GM12875 (cell line): ENCODE measurements around the gene SPHK1.

Experiments
- H3K4me3 ChIP-seq: one replicate; pipeline ENCODE4 v1.5.1; 2011; ENCODE audit warnings: low read depth, low read length, control low read depth
- TF ChIP-seq, protein P1 (sequence below): IDR thresholded peaks from 2 replicates; pipeline ENCODE4 v1.5.1; 2011; ENCODE audit warnings: low read depth, mild to moderate bottlenecking, control low read depth, inconsistent platforms, low read length, moderate library complexity, borderline replicate concordance; ENCODE audit not compliant: insufficient read depth

The SPHK1 gene

GRCh38 chr17:76382351-76382802 lies 2.0 kb upstream of the SPHK1 start:
- TF ChIP-seq, protein P1, sequence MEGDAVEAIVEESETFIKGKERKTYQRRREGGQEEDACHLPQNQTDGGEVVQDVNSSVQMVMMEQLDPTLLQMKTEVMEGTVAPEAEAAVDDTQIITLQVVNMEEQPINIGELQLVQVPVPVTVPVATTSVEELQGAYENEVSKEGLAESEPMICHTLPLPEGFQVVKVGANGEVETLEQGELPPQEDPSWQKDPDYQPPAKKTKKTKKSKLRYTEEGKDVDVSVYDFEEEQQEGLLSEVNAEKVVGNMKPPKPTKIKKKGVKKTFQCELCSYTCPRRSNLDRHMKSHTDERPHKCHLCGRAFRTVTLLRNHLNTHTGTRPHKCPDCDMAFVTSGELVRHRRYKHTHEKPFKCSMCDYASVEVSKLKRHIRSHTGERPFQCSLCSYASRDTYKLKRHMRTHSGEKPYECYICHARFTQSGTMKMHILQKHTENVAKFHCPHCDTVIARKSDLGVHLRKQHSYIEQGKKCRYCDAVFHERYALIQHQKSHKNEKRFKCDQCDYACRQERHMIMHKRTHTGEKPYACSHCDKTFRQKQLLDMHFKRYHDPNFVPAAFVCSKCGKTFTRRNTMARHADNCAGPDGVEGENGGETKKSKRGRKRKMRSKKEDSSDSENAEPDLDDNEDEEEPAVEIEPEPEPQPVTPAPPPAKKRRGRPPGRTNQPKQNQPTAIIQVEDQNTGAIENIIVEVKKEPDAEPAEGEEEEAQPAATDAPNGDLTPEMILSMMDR = no peak
- no peak overlapping the region for H3K4me3 ChIP-seq

DNA sequence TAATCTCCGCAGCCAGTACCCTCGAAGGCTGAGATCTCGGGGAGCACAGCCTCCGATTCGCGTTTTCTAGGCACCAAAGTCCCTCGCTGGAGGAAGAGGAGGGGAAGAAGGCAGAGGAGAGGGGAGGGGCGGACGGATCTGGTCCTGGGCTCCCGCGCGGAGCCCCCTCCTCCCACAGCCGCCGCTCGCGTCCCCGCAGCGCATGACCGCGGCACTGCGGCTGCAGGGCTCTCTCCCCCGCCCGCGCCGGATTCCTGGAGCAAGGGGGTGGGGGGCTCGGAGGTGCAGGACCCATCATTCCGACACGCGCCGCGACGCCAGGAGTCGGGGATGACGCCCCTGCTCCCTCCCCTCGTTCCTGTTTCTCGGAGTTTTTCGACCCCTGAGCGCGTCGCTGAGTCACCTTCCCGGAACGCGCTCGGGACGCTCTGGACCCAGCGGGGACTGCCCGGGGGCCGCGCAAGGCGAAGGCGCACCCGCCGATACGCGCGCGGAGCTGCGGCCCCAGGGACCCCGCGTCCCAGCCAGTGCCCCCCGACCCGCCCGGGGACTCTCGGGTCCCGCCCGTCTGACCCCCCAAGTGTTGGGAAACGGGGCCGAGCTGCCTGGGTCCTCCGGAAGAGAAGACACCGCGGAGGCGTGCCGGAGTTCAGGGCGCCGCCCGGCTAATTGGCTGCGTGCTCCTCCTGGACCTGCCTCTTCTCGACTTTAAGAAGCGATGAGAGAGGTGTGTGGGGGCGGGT lies 1.4 kb upstream of the SPHK1 start:
- TF ChIP-seq, protein P1 = no peak
- peak overlapping the region; percentile 56 for H3K4me3 ChIP-seq

DNA sequence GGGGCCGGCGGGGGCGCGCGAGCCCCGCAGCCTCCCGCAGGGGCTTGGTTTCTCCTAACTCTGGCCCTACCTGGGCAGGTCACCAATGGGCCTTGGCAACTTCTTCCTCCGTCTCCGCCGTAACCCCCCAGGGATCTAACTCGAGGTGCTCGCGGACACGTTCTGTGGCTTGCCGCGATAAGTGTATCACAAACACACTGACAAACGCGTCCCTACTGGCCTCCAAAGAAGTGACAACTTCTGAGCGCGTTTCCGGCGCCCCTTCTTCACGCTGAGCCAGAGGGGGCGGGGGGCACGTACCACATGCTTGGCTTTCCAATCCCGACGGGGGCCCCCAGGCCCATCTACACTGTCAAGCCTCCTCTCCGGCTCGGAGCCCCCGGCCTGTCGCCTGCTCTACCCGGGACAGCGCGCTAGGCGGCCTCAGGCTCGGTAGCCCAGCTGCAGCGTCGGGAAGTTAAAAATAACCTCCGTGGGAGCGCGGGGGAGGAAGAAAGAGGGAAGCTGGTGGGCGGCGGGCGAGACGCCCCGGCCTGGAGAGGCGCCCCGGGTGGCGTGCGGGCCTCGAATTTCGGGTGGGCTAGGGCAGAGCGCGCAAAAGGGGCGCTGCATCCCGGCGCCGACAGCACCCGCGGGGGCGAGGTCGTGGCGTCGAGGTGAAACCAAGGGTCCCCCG lies 725 bp upstream of the SPHK1 start:
- H3K4me3 ChIP-seq = peak overlapping the region; percentile 56
- TF ChIP-seq, protein P1 = 0 out of 2 replicates have a peak, but pooled peaks have one; percentile 1

DNA sequence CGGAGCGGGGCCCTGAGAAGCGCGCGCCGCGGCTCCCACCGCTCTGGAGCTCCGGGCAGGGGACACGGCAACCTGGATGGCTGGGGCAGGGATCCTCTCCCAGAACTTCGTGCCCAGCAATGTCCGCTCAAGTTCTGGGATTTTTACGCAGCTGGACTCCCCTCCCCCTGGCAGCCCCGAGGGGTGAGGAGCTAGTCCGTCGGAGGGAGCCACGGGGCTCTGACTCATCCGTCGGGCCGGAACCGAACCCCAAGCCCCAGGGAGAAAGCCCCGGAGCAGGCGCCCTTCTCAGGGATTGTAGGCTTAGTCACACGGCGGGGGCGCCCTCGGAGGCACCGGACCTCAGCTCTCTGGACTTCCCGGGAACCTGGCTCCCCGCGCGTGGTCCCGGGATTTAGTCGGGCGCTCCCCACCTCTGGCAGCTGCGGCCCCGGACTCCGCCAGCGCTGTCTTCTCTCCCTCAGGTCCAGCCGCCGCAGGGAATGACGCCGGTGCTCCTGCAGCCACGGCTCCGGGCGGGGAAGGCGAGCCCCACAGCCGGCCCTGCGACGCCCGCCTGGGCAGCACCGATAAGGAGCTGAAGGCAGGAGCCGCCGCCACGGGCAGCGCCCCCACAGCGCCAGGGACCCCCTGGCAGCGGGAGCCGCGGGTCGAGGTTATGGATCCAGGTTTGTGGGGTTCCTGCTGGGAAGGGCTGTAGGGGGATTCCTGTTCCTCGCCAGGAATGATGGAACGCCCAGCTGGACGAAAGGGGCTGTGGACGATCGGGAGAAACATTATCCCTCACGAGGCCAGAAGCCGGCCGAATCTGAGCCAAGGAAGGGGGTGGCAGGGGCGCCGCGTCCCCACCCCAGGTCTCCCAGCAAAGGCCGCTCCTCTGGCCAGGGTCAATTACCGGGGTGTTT lies 830 bp downstream of the SPHK1 start:
- TF ChIP-seq, protein P1 = no peak

DNA sequence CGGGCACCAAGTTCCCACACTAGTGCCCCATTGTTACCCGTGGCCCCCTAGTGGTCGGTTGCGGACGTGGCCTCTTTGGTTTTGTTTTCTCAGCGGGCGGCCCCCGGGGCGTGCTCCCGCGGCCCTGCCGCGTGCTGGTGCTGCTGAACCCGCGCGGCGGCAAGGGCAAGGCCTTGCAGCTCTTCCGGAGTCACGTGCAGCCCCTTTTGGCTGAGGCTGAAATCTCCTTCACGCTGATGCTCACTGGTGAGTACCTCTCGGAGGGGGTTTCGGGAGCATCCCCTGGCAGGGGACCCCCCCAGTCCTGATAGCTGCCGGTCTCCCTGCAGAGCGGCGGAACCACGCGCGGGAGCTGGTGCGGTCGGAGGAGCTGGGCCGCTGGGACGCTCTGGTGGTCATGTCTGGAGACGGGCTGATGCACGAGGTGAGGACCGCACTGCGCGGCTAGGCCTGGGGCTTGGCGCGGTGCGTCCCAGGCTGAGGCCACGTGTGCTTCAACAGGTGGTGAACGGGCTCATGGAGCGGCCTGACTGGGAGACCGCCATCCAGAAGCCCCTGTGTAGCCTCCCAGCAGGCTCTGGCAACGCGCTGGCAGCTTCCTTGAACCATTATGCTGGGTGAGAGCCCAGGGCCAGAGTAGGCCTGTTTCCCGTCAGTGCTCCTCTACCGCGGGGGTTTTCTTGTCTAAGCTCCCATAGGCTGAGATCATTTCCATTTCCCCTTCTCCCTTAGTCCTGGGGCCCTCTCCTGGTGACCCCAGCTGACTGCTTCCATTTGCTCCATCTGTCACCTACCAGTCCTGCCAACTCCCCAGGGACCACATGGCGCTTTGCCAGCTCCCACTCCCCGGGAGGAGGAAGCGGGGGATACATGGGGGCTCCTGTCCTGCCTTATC lies 1.7 kb downstream of the SPHK1 start:
- TF ChIP-seq, protein P1 = peak; percentile 91
- no peak overlapping the region for H3K4me3 ChIP-seq

More for the DNA sequence above, 830 bp downstream of the SPHK1 start:
- H3K4me3 ChIP-seq = peak overlapping the region; percentile 56

GRCh38 chr17:76386966-76387765 lies 2.8 kb downstream of the SPHK1 start:
- no peak overlapping the region for H3K4me3 ChIP-seq
- TF ChIP-seq, protein P1 = no peak
